Transverse colon (tissue), 4 donors: ENCODE data around the gene ANKRD12. TPM values are rescaled to one million over a fixed set of nuclear protein-coding genes. Genes with fewer than 3 reads are reported as not detected.

Source experiments
- DNase-seq: peaks from one replicate; pipeline ENCODE4 v3.0.0-alpha.2; 2019
- H3K27ac ChIP-seq, 4 donors: fragments of 200-600 bp; sonication (generic); 2 replicates each; pipeline ENCODE4 v1.5.1; 2016 to 2018; ENCODE audit warnings: inconsistent platforms in 4 of 4
- H3K27me3 ChIP-seq: fragments of 200-600 bp; sonication (generic); 2 replicates; pipeline ENCODE4 v1.5.1; 2017; ENCODE audit warnings: inconsistent platforms
- H3K36me3 ChIP-seq, 4 donors: fragments of 200-600 bp; sonication (generic); 2 replicates each; pipeline ENCODE4 v1.5.1; 2017 to 2019; ENCODE audit warnings: inconsistent platforms in 4 of 4
- H3K4me1 ChIP-seq, 4 donors: fragments of 200-600 bp; sonication (generic); 2 replicates each; pipeline ENCODE4 v1.5.1; 2017 to 2020; ENCODE audit warnings: inconsistent platforms in 4 of 4
- H3K4me3 ChIP-seq, 4 donors: fragments of 200-600 bp; sonication (generic); 1 replicate in 1 of 4; 2 replicates in 3 of 4; pipeline versions ENCODE4 v1.5.1 to v1.6.1; 2017 to 2019; ENCODE audit warnings: inconsistent platforms in 4 of 4
- H3K9me3 ChIP-seq, 2 donors: fragments of 200-600 bp; sonication (generic); 2 replicates each; pipeline ENCODE4 v1.5.1; 2017 to 2019; ENCODE audit warnings: inconsistent platforms in 2 of 2
- EP300 ChIP-seq: sonication (generic); formaldehyde crosslinking; IDR thresholded peaks from one replicate; pipeline ENCODE4 v1.6.1; 2017; ENCODE audit warnings: antibody characterized with exemption, low read depth
- POLR2A ChIP-seq: fragments of 450-650 bp; IDR thresholded peaks from one replicate; pipeline ENCODE4 v1.6.1; 2016; ENCODE audit warnings: antibody characterized with exemption, mild to moderate bottlenecking, moderate library complexity
- POLR2AphosphoS5 ChIP-seq, 3 donors: sonication (generic); formaldehyde crosslinking; IDR thresholded peaks; one replicate each; pipeline ENCODE4 v1.6.1; 2016; ENCODE audit warnings: antibody characterized with exemption in 3 of 3
- WGBS, 2 donors: methylation state at CpG; one replicate each; pipeline ENCODE4 v1.1.5; 2018; ENCODE audit warnings: low coverage in 1 of 2; 5-methylcytosine and 5-hydroxymethylcytosine counted together
- in situ Hi-C, 4 donors: fragments of 200-750 bp; cut with MboI; loops; one replicate each; pipeline versions ENCODE4 v1.15.0 to v1.15.1; 2017; ENCODE audit warnings: low sequenced_read_pairs in 3 of 4, low pct_ligation_motif_present in 1 of 4, low pct_unique_long_range_greater_than_20kb in 1 of 4
- intact Hi-C: fragments of 100-400 bp; cut with DNase I; formaldehyde crosslinking; loops from one replicate; pipeline ENCODE4 v1.15.1; 2023; ENCODE audit warnings: low total_unique reads
- total RNA-seq, 4 donors: library from RNA; depleted of rRNA; stranded (reverse); fragments of >200 nt; gene quantifications; one replicate each; pipeline ENCODE4 v1.1.0, GENCODE V29; 2016
- TF ChIP-seq, protein P1 (sequence below), 5 experiments: fragments of 200-600 bp in 3 of 5; fragments of 450-650 bp in 2 of 5; sonication (generic) in 3 of 5; IDR thresholded peaks; 1 replicate in 2 of 5; 2 replicates in 3 of 5; pipeline ENCODE4 v1.5.1; 2016 to 2017; ENCODE audit warnings: antibody characterized with exemption in 5 of 5, inconsistent platforms in 3 of 5, mild to moderate bottlenecking in 2 of 5, moderate library complexity in 1 of 5

Gene ANKRD12
- total RNA-seq, 4 donors from 2014 or later = 17.5 to 91.8 (median 59.1) TPM

DNA sequence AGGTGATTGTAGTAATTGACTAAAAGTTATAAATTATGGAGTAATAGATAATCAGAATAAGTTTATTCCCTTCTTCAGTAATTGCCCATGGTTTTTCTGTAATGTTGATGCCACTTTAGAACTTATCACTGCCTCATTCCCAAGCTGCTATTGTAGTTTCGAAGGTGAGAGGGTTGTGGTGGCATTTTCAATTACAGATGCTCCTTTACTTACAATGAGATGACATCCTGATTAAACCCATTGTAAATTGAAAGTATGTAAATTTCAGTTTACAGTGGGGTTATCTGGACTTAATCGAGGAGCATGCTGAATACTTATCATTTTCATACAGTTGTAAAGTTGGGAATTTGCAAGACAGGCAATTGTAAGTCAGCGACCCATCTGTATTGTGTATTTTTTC is 31.2 kb upstream of the ANKRD12 start:
- Histone ChIP-seq H3K36me3 (no peaks in the 10 kb centered on the region), H3K9me3 (no peaks in the 10 kb centered on the region), H3K27ac (peak overlapping the region; percentile 88 to 99 (median 96)), H3K27me3 (no peaks in the 10 kb centered on the region), H3K4me1 (peaks cover 44 to 77% (median 67%) of the 10 kb centered on the region in 4 donors), H3K4me3 (peak overlapping the region in 2 of 4 donors; percentile 62 to 84)
- TF ChIP-seq POLR2AphosphoS5 (IDR thresholded peaks at IDR 0.05) (no peak), POLR2A (no peak), EP300 (no peak)
- TF ChIP-seq, protein P1, sequence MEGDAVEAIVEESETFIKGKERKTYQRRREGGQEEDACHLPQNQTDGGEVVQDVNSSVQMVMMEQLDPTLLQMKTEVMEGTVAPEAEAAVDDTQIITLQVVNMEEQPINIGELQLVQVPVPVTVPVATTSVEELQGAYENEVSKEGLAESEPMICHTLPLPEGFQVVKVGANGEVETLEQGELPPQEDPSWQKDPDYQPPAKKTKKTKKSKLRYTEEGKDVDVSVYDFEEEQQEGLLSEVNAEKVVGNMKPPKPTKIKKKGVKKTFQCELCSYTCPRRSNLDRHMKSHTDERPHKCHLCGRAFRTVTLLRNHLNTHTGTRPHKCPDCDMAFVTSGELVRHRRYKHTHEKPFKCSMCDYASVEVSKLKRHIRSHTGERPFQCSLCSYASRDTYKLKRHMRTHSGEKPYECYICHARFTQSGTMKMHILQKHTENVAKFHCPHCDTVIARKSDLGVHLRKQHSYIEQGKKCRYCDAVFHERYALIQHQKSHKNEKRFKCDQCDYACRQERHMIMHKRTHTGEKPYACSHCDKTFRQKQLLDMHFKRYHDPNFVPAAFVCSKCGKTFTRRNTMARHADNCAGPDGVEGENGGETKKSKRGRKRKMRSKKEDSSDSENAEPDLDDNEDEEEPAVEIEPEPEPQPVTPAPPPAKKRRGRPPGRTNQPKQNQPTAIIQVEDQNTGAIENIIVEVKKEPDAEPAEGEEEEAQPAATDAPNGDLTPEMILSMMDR (IDR thresholded peaks at IDR 0.05) = no peak
- intact Hi-C loops = no loop called here
- in situ Hi-C loops = no loop called here
- DNase-seq = no peak
- WGBS, 2 donors = 36 to 48% methylated on average over 3 of the region's 3 CpGs

DNA sequence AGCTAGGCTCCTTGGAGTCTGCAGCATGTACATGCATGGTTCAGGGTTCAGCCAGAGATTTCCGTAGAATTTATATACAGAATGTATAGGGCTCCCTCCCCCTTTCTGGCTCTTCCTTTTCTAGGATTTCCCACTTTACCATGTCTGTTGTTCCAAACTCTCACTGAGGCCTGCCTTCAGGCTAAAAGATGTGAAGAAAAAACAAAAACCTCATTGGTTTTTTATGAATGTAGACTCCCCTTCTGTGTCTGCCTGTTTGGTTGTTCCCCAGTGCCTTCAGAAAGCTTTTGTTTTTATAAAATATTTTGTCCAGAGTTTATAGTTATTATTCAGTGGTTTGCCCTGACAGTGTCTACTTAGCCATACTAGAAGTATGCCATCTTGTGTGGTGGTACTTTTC is 30.5 kb upstream of the ANKRD12 start:
- no peaks in the 10 kb centered on the region for H3K27me3 ChIP-seq
- intact Hi-C loops (no loop called here), in situ Hi-C loops (no loop called here)
- no peak for DNase-seq
- H3K4me3 ChIP-seq = peak overlapping the region in 1 of 4 donors; percentile 84
- H3K4me1 ChIP-seq = peaks cover 51 to 84% (median 73%) of the 10 kb centered on the region in 4 donors
- H3K9me3 ChIP-seq = no peaks in the 10 kb centered on the region
- peak overlapping the region; percentile 54 to 99 (median 96) for H3K27ac ChIP-seq
- WGBS, 2 donors = 13 to 71% methylated on average over 1 of the region's 1 CpG
- TF ChIP-seq EP300 = no peak
- no peak for TF ChIP-seq POLR2A
- no peak for TF ChIP-seq POLR2AphosphoS5 (IDR thresholded peaks at IDR 0.05)
- TF ChIP-seq, protein P1 (IDR thresholded peaks at IDR 0.05) = no peak
- no peaks in the 10 kb centered on the region for H3K36me3 ChIP-seq

DNA sequence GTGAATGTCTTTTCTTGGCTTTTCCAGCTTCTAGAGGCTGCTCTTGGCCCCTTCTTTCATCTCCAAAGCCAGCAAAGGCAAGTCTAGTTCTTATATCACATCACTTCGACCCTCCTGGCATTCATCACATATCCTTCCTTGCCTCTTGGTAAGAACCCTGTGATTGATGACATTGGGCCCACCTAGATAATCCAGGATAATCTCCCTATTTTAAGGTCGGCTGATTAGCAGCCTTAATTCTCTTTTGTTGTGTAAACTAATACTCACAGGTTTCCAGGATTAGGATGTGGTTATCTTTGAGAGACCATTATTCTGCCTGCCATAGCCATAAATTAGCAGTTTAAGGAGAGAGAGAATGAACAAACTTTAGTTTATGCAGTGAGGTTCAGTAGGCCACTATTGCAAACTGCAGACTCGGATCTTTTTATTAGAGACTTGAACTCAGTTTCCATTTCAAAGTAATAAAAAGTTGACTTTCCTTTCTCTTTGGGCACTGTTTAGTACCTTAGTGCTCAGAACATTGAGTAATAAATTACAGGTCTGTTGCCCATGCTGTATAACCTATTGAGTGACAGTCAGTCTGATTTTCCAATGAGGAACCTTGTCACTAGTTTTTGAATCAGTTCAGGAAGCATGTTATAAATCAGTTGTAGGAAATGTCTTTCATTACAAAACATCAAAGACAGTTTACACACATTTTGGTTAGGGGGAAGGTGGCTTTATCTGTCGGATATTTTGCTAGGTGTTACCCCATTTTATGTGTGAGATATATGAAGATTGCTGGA is 29.6 kb upstream of the ANKRD12 start:
- peak overlapping the region; percentile 18 to 99 (median 76) for H3K27ac ChIP-seq

DNA sequence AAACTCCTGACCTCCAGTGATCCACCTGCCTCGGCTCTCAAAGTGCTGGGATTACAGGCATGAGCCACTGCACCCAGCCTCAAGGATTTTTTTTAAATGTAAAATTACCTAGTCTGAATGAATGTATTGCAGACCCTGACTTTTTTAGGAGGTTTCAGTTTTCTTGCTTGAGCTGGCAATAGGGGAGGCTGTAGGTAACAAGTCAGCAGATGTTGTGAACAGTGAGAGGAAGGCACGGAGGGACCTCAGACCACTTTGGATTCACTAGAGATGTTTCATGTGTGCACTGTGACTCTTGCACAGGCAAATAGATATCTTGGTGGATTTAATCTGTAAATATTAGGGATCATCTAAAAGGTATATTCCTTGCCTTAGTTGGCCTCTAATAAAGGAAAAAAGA is 27.7 kb upstream of the ANKRD12 start:
- Histone ChIP-seq H3K27me3 (no peaks in the 10 kb centered on the region), H3K36me3 (no peaks in the 10 kb centered on the region), H3K4me1 (peaks cover 67 to 91% (median 81%) of the 10 kb centered on the region in 4 donors), H3K4me3 (no peak overlapping the region), H3K9me3 (no peaks in the 10 kb centered on the region), H3K27ac (peak overlapping the region; percentile 55 to 71 (median 60))
- 81 to 100% methylated on average over 1 to 2 of the region's 2 CpGs for WGBS, 2 donors
- no peak for TF ChIP-seq POLR2AphosphoS5 (IDR thresholded peaks at IDR 0.05)
- TF ChIP-seq POLR2A = no peak
- TF ChIP-seq EP300 = no peak
- TF ChIP-seq, protein P1 (IDR thresholded peaks at IDR 0.05) = no peak
- intact Hi-C loops = no loop called here
- DNase-seq = no peak
- in situ Hi-C loops = no loop called here

More for the DNA sequence above, 29.6 kb upstream of the ANKRD12 start:
- H3K4me1 ChIP-seq = peaks cover 55 to 82% (median 74%) of the 10 kb centered on the region in 4 donors
- no peaks in the 10 kb centered on the region for H3K9me3 ChIP-seq
- no peak overlapping the region for H3K4me3 ChIP-seq
- in situ Hi-C loops = no loop called here
- 7 to 19% methylated on average over 3 to 4 of the region's 4 CpGs for WGBS, 2 donors
- DNase-seq = no peak
- intact Hi-C loops = loop anchor here (1.0 kb wide), 1 partner anchor 17 kb away; no protein-coding TSS in a partner anchor
- H3K36me3 ChIP-seq = no peaks in the 10 kb centered on the region
- no peaks in the 10 kb centered on the region for H3K27me3 ChIP-seq
- TF ChIP-seq POLR2AphosphoS5 (IDR thresholded peaks at IDR 0.05) (no peak), POLR2A (no peak), EP300 (no peak)
- TF ChIP-seq, protein P1 (IDR thresholded peaks at IDR 0.05) = no peak
